ENCODE results near the gene ADORA2A.

DNA sequence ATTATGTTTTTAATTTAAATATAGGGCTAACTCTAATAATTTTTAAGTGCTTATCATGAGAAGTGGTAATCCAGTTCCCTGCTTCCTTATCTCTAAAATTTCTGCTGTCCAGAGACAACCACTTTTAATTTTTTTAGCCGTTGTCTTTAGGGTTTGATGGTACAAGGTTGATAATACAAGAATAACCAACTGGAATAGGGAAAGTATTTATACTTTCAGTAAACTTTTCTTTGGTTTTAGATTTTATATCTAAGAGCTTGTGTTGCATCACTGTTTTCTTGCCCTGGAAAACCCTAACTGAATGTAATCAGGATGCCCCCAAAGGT is 46.5 kb upstream of the ADORA2A start:
- no peak for TF ChIP-seq POLR2A (IDR thresholded peaks at IDR 0.05)
- no peak for TF ChIP-seq EP300 (IDR thresholded peaks at IDR 0.05)
- no peak for TF ChIP-seq CTCF (IDR thresholded peaks at IDR 0.05)
